22Rv1 (cell line): Measurements from ENCODE around the gene OR10H4.
"Not testable (repeated sequence)": the region's sequence is repeated elsewhere in the genome, so short reads cannot be mapped to it uniquely, and the experiment has no call there.

ENCODE experiments used
- CTCF ChIP-seq: fragments of 450-650 bp; IDR thresholded peaks from 2 replicates; pipeline ENCODE4 v1.5.1; 2017; ENCODE audit warnings: mild to moderate bottlenecking
- ZFX ChIP-seq: fragments of 450-650 bp; IDR thresholded peaks from 2 replicates; pipeline ENCODE4 v1.6.1; 2017; ENCODE audit warnings: antibody characterized with exemption, borderline replicate concordance

GRCh38 chr19:15933761-15934331 lies 15.0 kb upstream of the OR10H4 start:
- TF ChIP-seq CTCF, ZFX: not testable (repeated sequence)
